ENCODE results near the gene LATS1. TPM values are rescaled to one million over a fixed set of nuclear protein-coding genes. Genes with fewer than 3 reads are reported as not detected.

LATS1 gene
- total and polyA plus RNA-seq, 2 of the 8 experiments (the other 6 are each of a cell fraction or from before 2014, with no cell fraction given) = 8.9 to 21.7 TPM

DNA sequence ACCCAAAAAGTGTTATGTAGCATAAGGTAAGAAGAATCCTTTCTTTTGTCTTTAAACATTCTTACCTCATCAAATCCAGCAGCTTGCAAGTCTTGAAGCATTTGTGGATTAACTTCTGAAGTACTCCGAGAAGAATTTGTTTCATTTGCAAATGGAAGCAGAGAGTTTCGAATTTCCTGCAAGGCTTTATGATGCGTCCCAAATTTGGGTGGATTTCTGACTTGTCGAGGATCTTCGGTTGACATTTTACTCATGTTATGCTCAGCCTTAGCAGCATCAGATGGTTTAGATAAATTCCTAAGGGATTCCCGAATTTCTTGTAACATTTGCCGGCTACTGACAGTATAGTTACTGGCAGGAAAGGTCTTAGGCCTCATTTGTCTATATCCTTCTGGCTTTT is 16.2 kb downstream of the LATS1 start:
- Histone ChIP-seq H3K14ac (ENCODE audit: insufficient read length) (no peak overlapping the region), H3K23ac (ENCODE audit: insufficient read length) (no peak overlapping the region), H2BK20ac (ENCODE audit: low read length) (no peak overlapping the region), H3K4me1 (replicated peaks in 1 of 4; ENCODE audit: control insufficient read depth in 3 of 4, insufficient read depth in 4 of 4, low read length in 3 of 4) (peaks cover 2 to 3% (median 2%) of the 10 kb centered on the region in 4 experiments; a peak in 4 of 7 replicates), H2BK15ac (ENCODE audit: low read length) (no peak overlapping the region), H3K36me3 (ENCODE audit: control insufficient read depth in 2 of 4, insufficient read depth in 4 of 4, low read length in 3 of 4) (peaks cover 0 to 11% (median 1%) of the 10 kb centered on the region in 4 experiments; a peak in 3 of 8 replicates), H3K4me2 (ENCODE audit: insufficient read depth in 1 of 2, low read depth in 2 of 2, low read length in 2 of 2) (peak overlapping the region; percentile 20 to 54), H3K23me2 (ENCODE audit: low read depth, low read length) (no peaks in the 10 kb centered on the region), H2AK5ac (ENCODE audit: low read depth, low read length) (no peak overlapping the region), H3K79me1 (ENCODE audit: low read depth, low read length) (peaks cover 2% of the 10 kb centered on the region), H3K79me2 (ENCODE audit: control insufficient read depth in 1 of 2, insufficient read depth in 2 of 2, low read length in 2 of 2) (peaks cover 10 to 87% of the 10 kb centered on the region in 2 experiments), H3K56ac (replicated peaks; ENCODE audit: insufficient read length, low read depth, low read length) (no peak overlapping the region), H4K5ac (ENCODE audit: insufficient read length, low read depth, low read length) (no peak overlapping the region), H3K27ac (ENCODE audit: low read depth, low read length) (peak overlapping the region; percentile 23; the same call in 1 of the 2 replicates), H4K91ac (replicated peaks; ENCODE audit: insufficient read length, low read length) (no peak overlapping the region), H2BK12ac (ENCODE audit: low read depth, low read length) (no peak overlapping the region), H3K9ac (replicated peaks in 1 of 4; ENCODE audit: extremely low read depth in 1 of 4, low read depth in 3 of 4, low read length in 3 of 4) (no peak overlapping the region), H3K4ac (replicated peaks; ENCODE audit: insufficient read length, low read depth, low read length) (no peak overlapping the region), H4K8ac (ENCODE audit: extremely low read depth, insufficient read depth, low read length) (no peak overlapping the region), H2BK5ac (ENCODE audit: low read depth, low read length) (no peak overlapping the region), H3K27me3 (replicated peaks in 1 of 4; ENCODE audit: control insufficient read depth in 3 of 4, extremely low read depth in 1 of 4, insufficient read depth in 3 of 4, low read length in 3 of 4) (no peaks in the 10 kb centered on the region), H3K18ac (ENCODE audit: extremely low read depth, low read length) (no peak overlapping the region), H2AFZ (ENCODE audit: low read length) (no peak overlapping the region), H3K4me3 (ENCODE audit: extremely low read depth in 1 of 4, insufficient read depth in 2 of 4, low read depth in 3 of 4, low read length in 4 of 4) (peak overlapping the region in 1 of 4 experiments; percentile 46; a peak in 3 of 8 replicates), H3K9me3 (ENCODE audit: insufficient read depth in 2 of 2, low read depth in 1 of 2, low read length in 1 of 2) (no peaks in the 10 kb centered on the region), H2BK120ac (replicated peaks; ENCODE audit: low read depth, low read length) (no peak overlapping the region), H4K20me1 (replicated peaks in 1 of 2; ENCODE audit: control insufficient read depth in 1 of 2, insufficient read depth in 2 of 2, low read length in 2 of 2) (peaks cover 0 to 4% of the 10 kb centered on the region in 2 experiments)
- 19% methylated on average over 7 of the region's 7 CpGs; no CpG with 5 or more reads in 1 of the 2 experiments for WGBS, 2 experiments (ENCODE audit: extremely low coverage in 1 of 2, insufficient coverage in 1 of 2, insufficient read length in 1 of 2, insufficient replicate concordance in 2 of 2, low coverage in 1 of 2, low lambda C conversion rate in 2 of 2, missing lambda C conversion rate in 1 of 2)
- ChIA-PET CTCF (ENCODE audit: partially characterized antibody) (interaction anchor here (0.8 kb wide), 1 partner anchor 225 kb away, joined by 3 read pairs; no protein-coding TSS in a partner anchor), POLR2A (ENCODE audit: partially characterized antibody) (interaction anchor here (1.4 to 3.0 kb wide), 3 partner anchors 9 to 16 kb away, joined by 7 to 14 read pairs (median 11); partner anchors contain the start of gene LATS1)
- no peak for DNase-seq (ENCODE audit: low read depth in 1 of 2, low spot score in 2 of 2)
- no peak for FAIRE-seq
- no peak for TF ChIP-seq SP4 (IDR thresholded peaks at IDR 0.05; ENCODE audit: low read length)
- TF ChIP-seq RXRA (IDR thresholded peaks at IDR 0.05; ENCODE audit: insufficient read depth, low read depth, low read length) = no peak
- no peak for TF ChIP-seq SIN3A (conservative IDR thresholded peaks at IDR 0.05 in 1 of 2, IDR thresholded peaks at IDR 0.05 in 1 of 2; ENCODE audit: low read depth in 1 of 2, low read length in 2 of 2)

All from H1 (cell line).